ENCODE results near the gene LYPD6.

DNA sequence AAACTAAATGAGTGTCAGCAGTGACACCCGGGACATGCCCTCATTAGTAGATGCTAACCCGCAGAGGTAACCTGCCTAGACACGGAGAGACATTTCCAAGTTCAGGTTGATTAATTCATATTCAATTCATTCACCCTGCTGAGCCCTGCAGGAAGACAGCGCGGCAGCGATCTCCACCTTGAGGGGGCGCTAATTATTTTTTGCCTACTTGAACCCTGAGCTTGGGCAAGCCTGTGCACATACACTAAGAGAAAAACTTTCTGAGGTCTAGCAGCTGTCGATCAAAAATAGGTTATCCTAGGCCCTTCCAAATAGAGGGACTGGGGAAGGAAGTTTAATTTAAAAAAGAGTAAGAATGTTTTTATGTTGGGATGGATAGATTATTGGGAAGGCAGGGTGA lies 1.3 kb upstream of the LYPD6 start:
- TF ChIP-seq POLR2AphosphoS5 (IDR thresholded peaks at IDR 0.05) (no peak), POLR2A (IDR thresholded peaks at IDR 0.05) (no peak)
- TF ChIP-seq, protein P1, sequence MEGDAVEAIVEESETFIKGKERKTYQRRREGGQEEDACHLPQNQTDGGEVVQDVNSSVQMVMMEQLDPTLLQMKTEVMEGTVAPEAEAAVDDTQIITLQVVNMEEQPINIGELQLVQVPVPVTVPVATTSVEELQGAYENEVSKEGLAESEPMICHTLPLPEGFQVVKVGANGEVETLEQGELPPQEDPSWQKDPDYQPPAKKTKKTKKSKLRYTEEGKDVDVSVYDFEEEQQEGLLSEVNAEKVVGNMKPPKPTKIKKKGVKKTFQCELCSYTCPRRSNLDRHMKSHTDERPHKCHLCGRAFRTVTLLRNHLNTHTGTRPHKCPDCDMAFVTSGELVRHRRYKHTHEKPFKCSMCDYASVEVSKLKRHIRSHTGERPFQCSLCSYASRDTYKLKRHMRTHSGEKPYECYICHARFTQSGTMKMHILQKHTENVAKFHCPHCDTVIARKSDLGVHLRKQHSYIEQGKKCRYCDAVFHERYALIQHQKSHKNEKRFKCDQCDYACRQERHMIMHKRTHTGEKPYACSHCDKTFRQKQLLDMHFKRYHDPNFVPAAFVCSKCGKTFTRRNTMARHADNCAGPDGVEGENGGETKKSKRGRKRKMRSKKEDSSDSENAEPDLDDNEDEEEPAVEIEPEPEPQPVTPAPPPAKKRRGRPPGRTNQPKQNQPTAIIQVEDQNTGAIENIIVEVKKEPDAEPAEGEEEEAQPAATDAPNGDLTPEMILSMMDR (IDR thresholded peaks at IDR 0.05), result peak in 1 of 3 donors; percentile 17
